GM12874 (cell line): ENCODE measurements around the gene HDDC3.

ENCODE experiments used
- CTCF ChIP-seq: IDR thresholded peaks from 2 replicates; pipeline ENCODE4 v1.5.1; 2011; ENCODE audit warnings: low read depth, mild to moderate bottlenecking, control low read depth, low read length, moderate library complexity; ENCODE audit not compliant: insufficient read depth

Gene HDDC3

GRCh38 chr15:90921887-90922286, 10.5 kb downstream of the HDDC3 start:
- TF ChIP-seq CTCF, result no peak

- no peak for TF ChIP-seq CTCF
Observed at GRCh38 chr15:90918835-90919234, 13.5 kb downstream of the HDDC3 start.

GRCh38 chr15:90918034-90918788, 14.1 kb downstream of the HDDC3 start:
- TF ChIP-seq CTCF, result no peak

- TF ChIP-seq CTCF, result no peak
Observed at GRCh38 chr15:90917569-90917968, 14.8 kb downstream of the HDDC3 start.

- TF ChIP-seq CTCF, result no peak
Observed at GRCh38 chr15:90916461-90916860, 15.9 kb downstream of the HDDC3 start.

GRCh38 chr15:90915808-90916440, 16.4 kb downstream of the HDDC3 start:
- no peak for TF ChIP-seq CTCF

- no peak for TF ChIP-seq CTCF
Observed at GRCh38 chr15:90915216-90915807, 17.0 kb downstream of the HDDC3 start.
